MM.1S (cell line): ENCODE results near the gene TSPEAR.

Experiments
- DNase-seq: peaks from one replicate; pipeline ENCODE4 v3.0.0-alpha.2; 2015
- H2AFZ ChIP-seq: fragments of 300-600 bp; sonication (generic); 2 replicates; pipeline ENCODE4 v1.6.0; 2016; ENCODE audit warnings: antibody characterized with exemption, low read length
- H3F3A ChIP-seq: fragments of 300-600 bp; sonication (generic); 2 replicates; pipeline ENCODE4 v1.6.1; 2016; ENCODE audit warnings: mild to moderate bottlenecking, antibody characterized with exemption, low read length, moderate library complexity, mixed read lengths; ENCODE audit not compliant: insufficient read depth
- H3K27ac ChIP-seq: fragments of 300-600 bp; sonication (generic); 2 replicates; pipeline ENCODE4 v1.5.1; 2016; ENCODE audit warnings: mild to moderate bottlenecking, low read length
- H3K27me3 ChIP-seq: fragments of 300-600 bp; sonication (generic); replicated peaks from 2 replicates; pipeline ENCODE4 v1.6.0; 2016; ENCODE audit warnings: low read length; ENCODE audit not compliant: insufficient read depth
- H3K36me3 ChIP-seq: fragments of 300-600 bp; sonication (generic); replicated peaks from 2 replicates; pipeline ENCODE4 v1.6.1; 2016; ENCODE audit warnings: mild to moderate bottlenecking, low read length, mixed read lengths; ENCODE audit not compliant: insufficient read depth
- H3K4me1 ChIP-seq: fragments of 300-600 bp; sonication (generic); 2 replicates; pipeline ENCODE4 v1.6.1; 2016; ENCODE audit warnings: low read length, mixed read lengths
- H3K4me2 ChIP-seq: fragments of 300-600 bp; sonication (generic); 2 replicates; pipeline ENCODE4 v1.6.0; 2016; ENCODE audit warnings: low read depth, low read length
- H3K4me3 ChIP-seq: fragments of 300-600 bp; sonication (generic); 2 replicates; pipeline ENCODE4 v1.5.1; 2016; ENCODE audit warnings: low read length, mixed read lengths
- H3K79me2 ChIP-seq: fragments of 300-600 bp; sonication (generic); 2 replicates; pipeline ENCODE4 v1.6.1; 2016; ENCODE audit warnings: mixed run types, low read length, mixed read lengths
- H3K9ac ChIP-seq: fragments of 300-600 bp; sonication (generic); 2 replicates; pipeline ENCODE4 v1.6.1; 2016; ENCODE audit warnings: low read length, mixed read lengths
- H3K9me2 ChIP-seq: fragments of 300-600 bp; sonication (generic); replicated peaks from 2 replicates; pipeline ENCODE4 v1.6.1; 2016; ENCODE audit warnings: mild to moderate bottlenecking, low read length, mixed read lengths; ENCODE audit not compliant: insufficient read depth
- H3K9me3 ChIP-seq: fragments of 300-600 bp; sonication (generic); replicated peaks from 2 replicates; pipeline ENCODE4 v1.6.1; 2016; ENCODE audit warnings: mild to moderate bottlenecking, low read length, mixed read lengths; ENCODE audit not compliant: insufficient read depth
- H4K20me1 ChIP-seq: fragments of 300-600 bp; sonication (generic); 2 replicates; pipeline ENCODE4 v1.6.1; 2016; ENCODE audit warnings: mild to moderate bottlenecking, low read length, moderate library complexity, mixed read lengths; ENCODE audit not compliant: insufficient read depth
- EZH2 ChIP-seq: fragments of 300-600 bp; sonication (generic); optimal IDR thresholded peaks from 2 replicates; pipeline ENCODE3; 2017; ENCODE audit warnings: low read depth, mild to moderate bottlenecking, antibody characterized with exemption, low read length, mixed read lengths
- EZH2phosphoT487 ChIP-seq: fragments of 300-600 bp; sonication (generic); IDR thresholded peaks from 2 replicates; pipeline ENCODE4 v1.6.1; 2018; ENCODE audit warnings: antibody characterized with exemption, low read length
- TF ChIP-seq, protein P1 (sequence below): fragments of 300-600 bp; sonication (generic); IDR thresholded peaks from 2 replicates; pipeline ENCODE4 v1.5.1; 2016; ENCODE audit warnings: antibody characterized with exemption, low read length, mixed read lengths

TSPEAR gene

DNA sequence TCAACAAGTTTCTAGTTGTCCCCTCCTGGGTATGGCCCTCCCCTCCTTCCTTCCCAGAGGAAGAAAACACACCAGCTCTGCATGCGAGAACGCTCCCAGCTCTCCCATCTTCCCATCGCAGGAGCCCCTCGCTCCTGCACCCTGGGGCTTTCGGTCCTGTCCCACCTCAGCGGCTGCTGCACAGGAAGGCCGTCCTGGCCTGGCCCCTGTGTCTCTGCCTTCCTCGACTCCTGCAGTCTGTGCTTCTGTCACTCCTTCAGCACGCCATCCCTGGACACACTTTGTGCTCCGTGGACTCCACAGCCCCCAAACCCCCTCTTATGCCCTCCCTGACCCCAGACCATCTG lies 194.6 kb downstream of the TSPEAR start:
- Histone ChIP-seq H3K27ac (no peak overlapping the region), H3K36me3 (no peaks in the 10 kb centered on the region), H4K20me1 (no peaks in the 10 kb centered on the region), H3K4me1 (no peaks in the 10 kb centered on the region), H3K9me3 (no peaks in the 10 kb centered on the region), H3K79me2 (no peaks in the 10 kb centered on the region), H2AFZ (no peak overlapping the region), H3K9me2 (no peaks in the 10 kb centered on the region), H3K4me2 (peak overlapping the region; percentile 16; the same call in 1 of the 2 replicates), H3K27me3 (peaks cover 96% of the 10 kb centered on the region), H3K4me3 (no peak overlapping the region), H3K9ac (no peak overlapping the region), H3F3A (no peaks in the 10 kb centered on the region)
- no peak for TF ChIP-seq EZH2
- TF ChIP-seq EZH2phosphoT487, result no peak
- TF ChIP-seq, protein P1, sequence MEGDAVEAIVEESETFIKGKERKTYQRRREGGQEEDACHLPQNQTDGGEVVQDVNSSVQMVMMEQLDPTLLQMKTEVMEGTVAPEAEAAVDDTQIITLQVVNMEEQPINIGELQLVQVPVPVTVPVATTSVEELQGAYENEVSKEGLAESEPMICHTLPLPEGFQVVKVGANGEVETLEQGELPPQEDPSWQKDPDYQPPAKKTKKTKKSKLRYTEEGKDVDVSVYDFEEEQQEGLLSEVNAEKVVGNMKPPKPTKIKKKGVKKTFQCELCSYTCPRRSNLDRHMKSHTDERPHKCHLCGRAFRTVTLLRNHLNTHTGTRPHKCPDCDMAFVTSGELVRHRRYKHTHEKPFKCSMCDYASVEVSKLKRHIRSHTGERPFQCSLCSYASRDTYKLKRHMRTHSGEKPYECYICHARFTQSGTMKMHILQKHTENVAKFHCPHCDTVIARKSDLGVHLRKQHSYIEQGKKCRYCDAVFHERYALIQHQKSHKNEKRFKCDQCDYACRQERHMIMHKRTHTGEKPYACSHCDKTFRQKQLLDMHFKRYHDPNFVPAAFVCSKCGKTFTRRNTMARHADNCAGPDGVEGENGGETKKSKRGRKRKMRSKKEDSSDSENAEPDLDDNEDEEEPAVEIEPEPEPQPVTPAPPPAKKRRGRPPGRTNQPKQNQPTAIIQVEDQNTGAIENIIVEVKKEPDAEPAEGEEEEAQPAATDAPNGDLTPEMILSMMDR, result no peak
- no peak for DNase-seq

- Histone ChIP-seq H3K79me2 (no peaks in the 10 kb centered on the region), H3K4me2 (no peak overlapping the region), H2AFZ (no peak overlapping the region), H3K9me3 (no peaks in the 10 kb centered on the region), H3K9me2 (no peaks in the 10 kb centered on the region), H3K9ac (no peak overlapping the region), H3K27ac (no peak overlapping the region), H3K27me3 (peaks cover 96% of the 10 kb centered on the region), H3F3A (no peaks in the 10 kb centered on the region), H3K4me1 (no peaks in the 10 kb centered on the region), H3K4me3 (no peak overlapping the region), H4K20me1 (no peaks in the 10 kb centered on the region), H3K36me3 (no peaks in the 10 kb centered on the region)
- DNase-seq, result no peak
- TF ChIP-seq EZH2phosphoT487 (no peak), EZH2 (no peak)
- TF ChIP-seq, protein P1, result no peak
Observed at GRCh38 chr21:44516342-44516741, 195.0 kb downstream of the TSPEAR start.

- no peak overlapping the region for H2AFZ ChIP-seq
- H3K36me3 ChIP-seq, result no peaks in the 10 kb centered on the region
- H3K9ac ChIP-seq, result no peak overlapping the region
- no peak overlapping the region for H3K4me2 ChIP-seq
- no peaks in the 10 kb centered on the region for H3K9me2 ChIP-seq
- TF ChIP-seq, protein P1, result no peak
- TF ChIP-seq EZH2 (no peak), EZH2phosphoT487 (no peak)
- H4K20me1 ChIP-seq, result no peaks in the 10 kb centered on the region
- no peak for DNase-seq
- peaks cover 96% of the 10 kb centered on the region for H3K27me3 ChIP-seq
- H3K4me3 ChIP-seq, result no peak overlapping the region
- no peaks in the 10 kb centered on the region for H3K79me2 ChIP-seq
- no peaks in the 10 kb centered on the region for H3K9me3 ChIP-seq
- no peak overlapping the region for H3K27ac ChIP-seq
- H3K4me1 ChIP-seq, result no peaks in the 10 kb centered on the region
- no peaks in the 10 kb centered on the region for H3F3A ChIP-seq
Observed at GRCh38 chr21:44515359-44516165, 195.8 kb downstream of the TSPEAR start.
